ENCODE results near the gene MAFF. TPM values are rescaled to one million over a fixed set of nuclear protein-coding genes. Genes with fewer than 3 reads are reported as not detected.

The MAFF gene
- total RNA-seq, 2 experiments from 2014 or later, result 25.6 to 27.3 TPM

GRCh38 chr22:38262051-38262795, 60.4 kb downstream of the MAFF start:
- no peaks in the 10 kb centered on the region for H3K9me3 ChIP-seq (ENCODE audit: control insufficient read depth in 1 of 2, insufficient read depth in 1 of 2, low read length in 2 of 2)
- H3K27me3 ChIP-seq (ENCODE audit: control insufficient read depth in 1 of 2, insufficient read depth in 2 of 2, low read length in 2 of 2), result no peaks in the 10 kb centered on the region
- intact Hi-C loops (cut with DNase I, micrococcal nuclease), result loop anchor here (2.0 to 10.0 kb wide), 2 partner anchors 57 to 91 kb away; partner anchors contain the start of gene MAFF (in 1 of the 2)
- H3K4me1 ChIP-seq (ENCODE audit: insufficient read depth, low read length), result peaks cover 58% of the 10 kb centered on the region
- peak overlapping the region; percentile 51 for H3K27ac Mint-ChIP-seq
- TF ChIP-seq CTCF (IDR thresholded peaks at IDR 0.05), result peak; percentile 48
- ChIA-PET POLR2A (no interaction called here), CTCF (interaction anchor here (1.0 kb wide), 1 partner anchor 8 kb away, joined by 3 read pairs; no protein-coding TSS in a partner anchor)
- DNase-seq (peak; percentile 17 to 65 (median 33)), ATAC-seq (ENCODE audit: poor library complexity) (no peak)
- no peak overlapping the region for H3K4me3 ChIP-seq (ENCODE audit: low read length)
- H3K36me3 ChIP-seq (ENCODE audit: insufficient read depth, low read length), result no peaks in the 10 kb centered on the region
- H3K4me1 Mint-ChIP-seq (ENCODE audit: low read depth), result peaks cover 61% of the 10 kb centered on the region
- no peaks in the 10 kb centered on the region for H3K9me3 Mint-ChIP-seq
- no peaks in the 10 kb centered on the region for H3K27me3 Mint-ChIP-seq
- H3K4me3 Mint-ChIP-seq, result no peak overlapping the region
- peaks cover 24% of the 10 kb centered on the region for H3K36me3 Mint-ChIP-seq (ENCODE audit: low read depth)
- no peak overlapping the region for H3K27ac ChIP-seq (ENCODE audit: low read depth in 1 of 2, low read length in 2 of 2)

GRCh38 chr22:38264322-38264843, 62.6 kb downstream of the MAFF start:
- intact Hi-C loops (cut with DNase I, micrococcal nuclease), result loop anchor here in 1 of 2 experiments (10.0 kb wide), 1 partner anchor 60 kb away; the partner anchor contains the start of gene MAFF
- peaks cover 68% of the 10 kb centered on the region for H3K4me1 ChIP-seq (ENCODE audit: insufficient read depth, low read length)
- no peak for DNase-seq
- H3K4me1 Mint-ChIP-seq (ENCODE audit: low read depth), result peaks cover 69% of the 10 kb centered on the region
- H3K27ac Mint-ChIP-seq, result no peak overlapping the region
- ATAC-seq (ENCODE audit: poor library complexity), result no peak
- no peak overlapping the region for H3K4me3 ChIP-seq (ENCODE audit: low read length)
- H3K36me3 ChIP-seq (ENCODE audit: insufficient read depth, low read length), result peaks cover 2% of the 10 kb centered on the region
- no peaks in the 10 kb centered on the region for H3K9me3 Mint-ChIP-seq
- no peak overlapping the region for H3K4me3 Mint-ChIP-seq
- H3K9me3 ChIP-seq (ENCODE audit: control insufficient read depth in 1 of 2, insufficient read depth in 1 of 2, low read length in 2 of 2), result no peaks in the 10 kb centered on the region
- ChIA-PET CTCF (no interaction called here), POLR2A (no interaction called here)
- H3K27ac ChIP-seq (ENCODE audit: low read depth in 1 of 2, low read length in 2 of 2), result no peak overlapping the region
- no peak for TF ChIP-seq CTCF (IDR thresholded peaks at IDR 0.05)
- no peaks in the 10 kb centered on the region for H3K27me3 ChIP-seq (ENCODE audit: control insufficient read depth in 1 of 2, insufficient read depth in 2 of 2, low read length in 2 of 2)
- H3K27me3 Mint-ChIP-seq, result no peaks in the 10 kb centered on the region
- peaks cover 24% of the 10 kb centered on the region for H3K36me3 Mint-ChIP-seq (ENCODE audit: low read depth)

Other genes with a start within 250 kb of the MAFF start
- gene C22orf23, start 248.4 kb upstream of the MAFF start, total RNA-seq, result not detected
- 10 to 100 TPM; 20.2 to 21.1 TPM for gene POLR2F, start 248.3 kb upstream of the MAFF start, total RNA-seq
- gene SOX10, start 217.4 kb upstream of the MAFF start, total RNA-seq, result not detected
- 10 to 100 TPM; 21.2 to 25.6 TPM for gene PICK1, start 144.6 kb upstream of the MAFF start, total RNA-seq
- gene SLC16A8, start 117.8 kb upstream of the MAFF start, total RNA-seq, result not detected
- gene BAIAP2L2, start 91.3 kb upstream of the MAFF start, total RNA-seq, result 1 to 10 TPM in 1 of 2 experiments, under 1 TPM in 1; 0.45 to 1.0 TPM
- gene PLA2G6, start 20.2 kb upstream of the MAFF start, total RNA-seq, result 10 to 100 TPM; 48.8 to 50.2 TPM
- 10 to 100 TPM; 49.3 to 50.1 TPM for gene TMEM184B, start 71.0 kb downstream of the MAFF start, total RNA-seq
- 100 to 1,000 TPM; 208 to 217 TPM for gene CSNK1E, start 115.4 kb downstream of the MAFF start, total RNA-seq